Nephron (organoid): Measurements from ENCODE around the gene SPNS3.
A peak's percentile ranks its signal among the peaks of the same experiment; 100 is the strongest.

Experiments
- H3K27ac Mint-ChIP-seq, 3 experiments: 2 replicates each; pipeline ENCODE4 v1.8.0; 2020; ENCODE audit warnings: mixed read lengths in 3 of 3, mild to moderate bottlenecking in 2 of 3, moderate library complexity in 1 of 3
- H3K27me3 Mint-ChIP-seq: 2 replicates; pipeline ENCODE4 v1.8.0; 2021; ENCODE audit warnings: low read depth, mild to moderate bottlenecking, moderate library complexity, mixed read lengths
- H3K36me3 Mint-ChIP-seq: 2 replicates; pipeline ENCODE4 v1.8.0; 2020; ENCODE audit warnings: low read depth, mixed read lengths
- H3K4me1 Mint-ChIP-seq: 2 replicates; pipeline ENCODE4 v1.8.0; 2020; ENCODE audit warnings: mixed read lengths
- H3K4me3 Mint-ChIP-seq, 3 experiments: 2 replicates each; pipeline ENCODE4 v1.8.0; 2020; ENCODE audit warnings: mild to moderate bottlenecking in 3 of 3, mixed read lengths in 3 of 3, moderate library complexity in 2 of 3
- H3K9me3 Mint-ChIP-seq: 2 replicates; pipeline ENCODE4 v1.8.0; 2020; ENCODE audit warnings: mixed read lengths
- CTCF ChIP-seq, 3 experiments: fragments of 200-600 bp; sonication (generic); IDR thresholded peaks; one replicate each; pipeline ENCODE4 v1.5.0; 2021; ENCODE audit warnings: antibody characterized with exemption in 3 of 3; ENCODE audit not compliant: unreplicated experiment in 3 of 3

Gene SPNS3

GRCh38 chr17:4498461-4499397 lies 65.0 kb downstream of the SPNS3 start, which contains the start of gene SPNS2:
SPNS2 (plus strand) TSS chr17:4498881; CDS start chr17:4499048, 167 bp downstream.
- TF ChIP-seq CTCF (IDR thresholded peaks at IDR 0.05; ENCODE audit: unreplicated experiment in 3 of 3), result no peak
- peak within 1 kb of the TSS; percentile 77 to 89 (median 89) for H3K27ac Mint-ChIP-seq
- H3K36me3 Mint-ChIP-seq, result no peaks in the 10 kb centered on the region
- H3K4me3 Mint-ChIP-seq, result peak within 1 kb of the TSS; percentile 79 to 88 (median 82)
- peaks cover 66% of the 10 kb centered on the region for H3K27me3 Mint-ChIP-seq
- no peaks in the 10 kb centered on the region for H3K9me3 Mint-ChIP-seq
- peaks cover 16% of the 10 kb centered on the region for H3K4me1 Mint-ChIP-seq

- TF ChIP-seq CTCF (IDR thresholded peaks at IDR 0.05; ENCODE audit: unreplicated experiment in 3 of 3), result no peak
- H3K9me3 Mint-ChIP-seq, result no peaks in the 10 kb centered on the region
- H3K27me3 Mint-ChIP-seq, result peaks cover 74% of the 10 kb centered on the region
- no peaks in the 10 kb centered on the region for H3K36me3 Mint-ChIP-seq
- peak overlapping the region; percentile 6 to 60 (median 39) for H3K27ac Mint-ChIP-seq
- peak overlapping the region; percentile 79 to 88 (median 82) for H3K4me3 Mint-ChIP-seq
- peaks cover 16% of the 10 kb centered on the region for H3K4me1 Mint-ChIP-seq
Observed at GRCh38 chr17:4499431-4500190, 65.9 kb downstream of the SPNS3 start.

- no peak for TF ChIP-seq CTCF (IDR thresholded peaks at IDR 0.05; ENCODE audit: unreplicated experiment in 3 of 3)
- Mint-ChIP-seq H3K36me3 (no peaks in the 10 kb centered on the region), H3K27me3 (peaks cover 78% of the 10 kb centered on the region), H3K4me1 (peaks cover 16% of the 10 kb centered on the region), H3K4me3 (peak overlapping the region; percentile 79 to 88 (median 82)), H3K27ac (peak overlapping the region in 2 of 3 experiments; percentile 1 to 6), H3K9me3 (no peaks in the 10 kb centered on the region)
Observed at GRCh38 chr17:4500191-4500571, 66.4 kb downstream of the SPNS3 start.

GRCh38 chr17:4501295-4501949 lies 67.7 kb downstream of the SPNS3 start:
- Mint-ChIP-seq H3K27ac (no peak overlapping the region), H3K9me3 (no peaks in the 10 kb centered on the region), H3K36me3 (no peaks in the 10 kb centered on the region), H3K4me1 (peaks cover 16% of the 10 kb centered on the region), H3K4me3 (peak overlapping the region; percentile 12 to 88 (median 46)), H3K27me3 (peaks cover 74% of the 10 kb centered on the region)
- TF ChIP-seq CTCF (IDR thresholded peaks at IDR 0.05; ENCODE audit: unreplicated experiment in 3 of 3), result no peak

- no peaks in the 10 kb centered on the region for H3K36me3 Mint-ChIP-seq
- H3K9me3 Mint-ChIP-seq, result no peaks in the 10 kb centered on the region
Observed at GRCh38 chr17:4502466-4503154, 68.9 kb downstream of the SPNS3 start.

More at GRCh38 chr17:4502466-4503154, 68.9 kb downstream of the SPNS3 start:
- peaks cover 13% of the 10 kb centered on the region for H3K4me1 Mint-ChIP-seq
- H3K4me3 Mint-ChIP-seq, result no peak overlapping the region
- H3K27ac Mint-ChIP-seq, result no peak overlapping the region
- no peak for TF ChIP-seq CTCF (IDR thresholded peaks at IDR 0.05; ENCODE audit: unreplicated experiment in 3 of 3)
- peaks cover 64% of the 10 kb centered on the region for H3K27me3 Mint-ChIP-seq
